CD14-positive monocyte (primary cell): ENCODE measurements around the gene TMPRSS2. TPM values are rescaled to one million over a fixed set of nuclear protein-coding genes. Genes with fewer than 3 reads are reported as not detected.

Experiments
- DNase-seq, 3 donors: peaks; one replicate each; pipeline ENCODE4 v3.0.0-alpha.2; 2011 to 2022
- H2AFZ ChIP-seq: 2 replicates; pipeline ENCODE4 v1.6.0; 2012; ENCODE audit warnings: mild to moderate bottlenecking, low read depth, low read length, inconsistent platforms; ENCODE audit not compliant: insufficient read depth, poor library complexity, severe bottlenecking
- H3K27ac ChIP-seq, 2 donors: 1 replicate in 1 of 2; 2 replicates in 1 of 2; pipeline ENCODE4 v1.5.1; 2012 to 2013; ENCODE audit warnings: low read length in 2 of 2, control low read depth in 1 of 2, inconsistent platforms in 1 of 2, low read depth in 1 of 2, mild to moderate bottlenecking in 1 of 2
- H3K27me3 ChIP-seq, 2 donors: one replicate each; pipeline versions ENCODE4 v1.6.0 to v1.6.1; 2011 to 2013; ENCODE audit warnings: low read length in 2 of 2; ENCODE audit not compliant: control insufficient read depth in 2 of 2, insufficient read depth in 2 of 2
- H3K36me3 ChIP-seq, 2 donors: replicated peaks in 1 of 2; 1 replicate in 1 of 2; 2 replicates in 1 of 2; pipeline versions ENCODE4 v1.5.1 to v1.6.1; 2012 to 2013; ENCODE audit warnings: low read length in 2 of 2, control low read depth in 1 of 2, inconsistent platforms in 1 of 2, mild to moderate bottlenecking in 1 of 2; ENCODE audit not compliant: insufficient read depth in 2 of 2, control insufficient read depth in 1 of 2
- H3K4me1 ChIP-seq, 2 donors: 1 replicate in 1 of 2; 2 replicates in 1 of 2; pipeline versions ENCODE4 v1.5.1 to v1.6.1; 2012 to 2013; ENCODE audit warnings: low read length in 2 of 2, control low read depth in 1 of 2, inconsistent platforms in 1 of 2, mild to moderate bottlenecking in 1 of 2, moderate library complexity in 1 of 2; ENCODE audit not compliant: insufficient read depth in 2 of 2, control insufficient read depth in 1 of 2
- H3K4me2 ChIP-seq: replicated peaks from 2 replicates; pipeline ENCODE3; 2012; ENCODE audit warnings: low read length, moderate library complexity, mild to moderate bottlenecking; ENCODE audit not compliant: poor library complexity, severe bottlenecking; ENCODE audit errors: extremely low read depth
- H3K4me3 ChIP-seq, 3 experiments: fragments of 200-600 bp in 1 of 3; sonication (generic) in 1 of 3; replicated peaks in 1 of 3; 1 replicate in 2 of 3; 2 replicates in 1 of 3; pipeline ENCODE4 v1.5.1; 2011 to 2013; ENCODE audit warnings: low read length in 3 of 3, mild to moderate bottlenecking in 3 of 3, control low read depth in 2 of 3, low read depth in 2 of 3, inconsistent platforms in 1 of 3, moderate library complexity in 1 of 3
- H3K79me2 ChIP-seq: 2 replicates; pipeline ENCODE4 v1.6.0; 2012; ENCODE audit warnings: mild to moderate bottlenecking, control low read depth, inconsistent platforms, low read length, moderate library complexity; ENCODE audit not compliant: insufficient read depth
- H3K9ac ChIP-seq: 2 replicates; pipeline ENCODE4 v1.6.0; 2017; ENCODE audit warnings: low read length, mild to moderate bottlenecking; ENCODE audit not compliant: insufficient read depth, poor library complexity, severe bottlenecking
- H3K9me3 ChIP-seq, 2 donors: replicated peaks in 1 of 2; 1 replicate in 1 of 2; 2 replicates in 1 of 2; pipeline versions ENCODE4 v1.5.1 to v1.6.1; 2012 to 2013; ENCODE audit warnings: low read length in 2 of 2, control low read depth in 1 of 2; ENCODE audit not compliant: control insufficient read depth in 1 of 2, insufficient read depth in 1 of 2
- H4K20me1 ChIP-seq: 2 replicates; pipeline ENCODE4 v1.6.0; 2012; ENCODE audit warnings: mild to moderate bottlenecking, low read length, control low read depth, moderate library complexity; ENCODE audit not compliant: insufficient read depth
- H3K27ac Mint-ChIP-seq, 7 donors: one replicate each; pipeline ENCODE4 v1.8.0; 2020; ENCODE audit warnings: mild to moderate bottlenecking in 7 of 7, mixed read lengths in 7 of 7, moderate library complexity in 6 of 7, inconsistent platforms in 2 of 7
- H3K27me3 Mint-ChIP-seq, 3 donors: one replicate each; pipeline ENCODE4 v1.8.0; 2021 to 2022; ENCODE audit warnings: low read depth in 3 of 3, mild to moderate bottlenecking in 3 of 3, mixed read lengths in 3 of 3, moderate library complexity in 3 of 3, inconsistent platforms in 1 of 3
- H3K36me3 Mint-ChIP-seq, 2 donors: one replicate each; pipeline ENCODE4 v1.8.0; 2020; ENCODE audit warnings: mixed read lengths in 2 of 2, inconsistent platforms in 1 of 2, mild to moderate bottlenecking in 1 of 2
- H3K4me1 Mint-ChIP-seq: one replicate; pipeline ENCODE4 v1.8.0; 2020; ENCODE audit warnings: mild to moderate bottlenecking, mixed read lengths
- H3K4me3 Mint-ChIP-seq, 2 donors: one replicate each; pipeline ENCODE4 v1.8.0; 2020; ENCODE audit warnings: mild to moderate bottlenecking in 2 of 2, mixed read lengths in 2 of 2, moderate library complexity in 1 of 2
- H3K9me3 Mint-ChIP-seq, 7 donors: one replicate each; pipeline ENCODE4 v1.8.0; 2020 to 2022; ENCODE audit warnings: mixed read lengths in 7 of 7, mild to moderate bottlenecking in 6 of 7, moderate library complexity in 6 of 7, inconsistent platforms in 2 of 7
- WGBS: methylation state at CpG from one replicate; pipeline ENCODE4 v1.1.5; 2013; ENCODE audit warnings: missing lambda C conversion rate; ENCODE audit not compliant: insufficient coverage; 5-methylcytosine and 5-hydroxymethylcytosine counted together
- intact Hi-C, 2 donors: fragments of 100-400 bp; cut with micrococcal nuclease; formaldehyde crosslinking; loops; one replicate each; pipeline versions ENCODE4 v1.15.0 to v1.15.1; 2023
- polyA plus RNA-seq, 3 donors: library from polyadenylated mRNA; depleted of rRNA in 1 of 3; unstranded in 2 of 3; stranded (reverse) in 1 of 3; fragments of 300-500 nt in 2 of 3; fragments of >200 nt in 1 of 3; fragmentation: Illumina TruSeq in 2 of 3; gene quantifications; 1 replicate in 2 of 3; 2 replicates in 1 of 3; pipeline ENCODE4 v1.2.3, GENCODE V29; 2012 to 2021
- TF ChIP-seq, protein P1 (sequence below): fragments of 200-600 bp; IDR thresholded peaks from one replicate; pipeline ENCODE4 v1.8.0; 2022; ENCODE audit warnings: antibody characterized with exemption, mild to moderate bottlenecking

The TMPRSS2 gene
- polyA plus RNA-seq, 3 donors: not detected

DNA sequence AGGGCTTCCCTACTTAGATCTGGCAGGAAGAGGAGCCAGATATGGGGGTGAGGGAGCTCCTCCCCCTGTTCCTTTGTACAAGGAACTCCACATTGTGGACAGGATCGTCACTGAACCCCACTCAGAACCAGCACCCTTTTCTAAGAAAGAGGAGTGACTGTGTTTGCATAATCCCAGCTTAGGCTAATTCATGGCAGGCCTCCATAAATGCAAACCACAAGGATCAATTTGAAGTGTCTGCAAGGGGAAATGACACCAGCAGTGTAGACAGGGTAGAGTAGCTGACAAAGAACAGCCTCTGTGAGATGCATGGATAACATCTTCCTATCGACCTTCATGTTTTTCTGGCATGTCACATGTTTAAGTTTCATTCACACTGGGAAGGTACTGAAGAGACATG lies 70.2 kb downstream of the TMPRSS2 start:
- TF ChIP-seq, protein P1, sequence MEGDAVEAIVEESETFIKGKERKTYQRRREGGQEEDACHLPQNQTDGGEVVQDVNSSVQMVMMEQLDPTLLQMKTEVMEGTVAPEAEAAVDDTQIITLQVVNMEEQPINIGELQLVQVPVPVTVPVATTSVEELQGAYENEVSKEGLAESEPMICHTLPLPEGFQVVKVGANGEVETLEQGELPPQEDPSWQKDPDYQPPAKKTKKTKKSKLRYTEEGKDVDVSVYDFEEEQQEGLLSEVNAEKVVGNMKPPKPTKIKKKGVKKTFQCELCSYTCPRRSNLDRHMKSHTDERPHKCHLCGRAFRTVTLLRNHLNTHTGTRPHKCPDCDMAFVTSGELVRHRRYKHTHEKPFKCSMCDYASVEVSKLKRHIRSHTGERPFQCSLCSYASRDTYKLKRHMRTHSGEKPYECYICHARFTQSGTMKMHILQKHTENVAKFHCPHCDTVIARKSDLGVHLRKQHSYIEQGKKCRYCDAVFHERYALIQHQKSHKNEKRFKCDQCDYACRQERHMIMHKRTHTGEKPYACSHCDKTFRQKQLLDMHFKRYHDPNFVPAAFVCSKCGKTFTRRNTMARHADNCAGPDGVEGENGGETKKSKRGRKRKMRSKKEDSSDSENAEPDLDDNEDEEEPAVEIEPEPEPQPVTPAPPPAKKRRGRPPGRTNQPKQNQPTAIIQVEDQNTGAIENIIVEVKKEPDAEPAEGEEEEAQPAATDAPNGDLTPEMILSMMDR: no peak
- H3K4me2 ChIP-seq: no peak overlapping the region
- H3K79me2 ChIP-seq: no peaks in the 10 kb centered on the region
- DNase-seq: no peak
- intact Hi-C loops: no loop called here
- no peak overlapping the region for H3K27ac Mint-ChIP-seq
- H3K9me3 Mint-ChIP-seq: peaks cover 4 to 25% (median 14%) of the 10 kb centered on the region in 7 donors
- no peak overlapping the region for H3K4me3 Mint-ChIP-seq
- no peak overlapping the region for H3K27ac ChIP-seq
- H3K4me1 ChIP-seq: no peaks in the 10 kb centered on the region
- H3K27me3 ChIP-seq: no peaks in the 10 kb centered on the region
- H3K36me3 ChIP-seq: peaks cover 98 to 100% of the 10 kb centered on the region in 2 donors
- no peak overlapping the region for H3K4me3 ChIP-seq
- peaks cover 94 to 98% of the 10 kb centered on the region in 2 donors for H3K36me3 Mint-ChIP-seq
- no CpG with 5 or more reads among the region's 2 CpGs for WGBS
- peaks cover 0 to 2% (median 0%) of the 10 kb centered on the region in 3 donors for H3K27me3 Mint-ChIP-seq
- H3K4me1 Mint-ChIP-seq: no peaks in the 10 kb centered on the region
- H2AFZ ChIP-seq: no peak overlapping the region
- H3K9ac ChIP-seq: no peak overlapping the region
- H4K20me1 ChIP-seq: peaks cover 3% of the 10 kb centered on the region
- peaks cover 4 to 13% of the 10 kb centered on the region in 2 donors for H3K9me3 ChIP-seq

DNA sequence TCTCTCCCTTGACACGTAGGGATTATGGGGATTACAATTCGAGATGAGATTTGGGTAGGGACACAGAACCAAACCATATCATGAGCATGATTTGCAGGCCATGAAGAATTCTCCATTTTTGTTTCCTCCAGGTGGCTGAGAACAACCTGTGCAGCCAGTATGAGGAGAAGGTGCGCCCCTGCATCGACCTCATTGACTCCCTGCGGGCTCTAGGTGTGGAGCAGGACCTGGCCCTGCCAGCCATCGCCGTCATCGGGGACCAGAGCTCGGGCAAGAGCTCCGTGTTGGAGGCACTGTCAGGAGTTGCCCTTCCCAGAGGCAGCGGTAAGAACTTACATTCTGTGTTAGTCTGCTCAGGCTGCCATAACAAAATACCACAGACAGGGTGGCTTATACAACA lies 72.3 kb downstream of the TMPRSS2 start:
- Histone ChIP-seq H3K79me2 (no peaks in the 10 kb centered on the region), H3K27ac (no peak overlapping the region), H3K4me3 (no peak overlapping the region), H3K9me3 (peaks cover 4 to 13% of the 10 kb centered on the region in 2 donors), H4K20me1 (peaks cover 3% of the 10 kb centered on the region), H2AFZ (no peak overlapping the region), H3K4me2 (no peak overlapping the region), H3K36me3 (peaks cover 96 to 100% of the 10 kb centered on the region in 2 donors), H3K4me1 (no peaks in the 10 kb centered on the region), H3K27me3 (no peaks in the 10 kb centered on the region), H3K9ac (no peak overlapping the region)
- peaks cover 7 to 25% (median 14%) of the 10 kb centered on the region in 7 donors for H3K9me3 Mint-ChIP-seq
- TF ChIP-seq, protein P1: no peak
- no peak overlapping the region for H3K27ac Mint-ChIP-seq
- H3K4me3 Mint-ChIP-seq: no peak overlapping the region
- WGBS: 98% methylated on average over 10 of the region's 11 CpGs
- intact Hi-C loops: no loop called here
- DNase-seq: no peak
- peaks cover 91 to 98% of the 10 kb centered on the region in 2 donors for H3K36me3 Mint-ChIP-seq
- H3K27me3 Mint-ChIP-seq: no peaks in the 10 kb centered on the region
- H3K4me1 Mint-ChIP-seq: no peaks in the 10 kb centered on the region
